Epithelial cell of proximal tubule (primary cell): ENCODE data around the gene NRXN3. TPM values are rescaled to one million over a fixed set of nuclear protein-coding genes. Genes with fewer than 3 reads are reported as not detected.

Experiments used
- DNase-seq: peaks from one replicate; pipeline ENCODE4 v3.0.0-alpha.2; 2011; ENCODE audit warnings: low read depth
- H3K4me3 ChIP-seq: 2 replicates; pipeline ENCODE4 v1.5.1; 2011; ENCODE audit warnings: low read depth, mild to moderate bottlenecking, low read length
- CTCF ChIP-seq: conservative IDR thresholded peaks from 2 replicates; pipeline ENCODE4 v1.5.1; 2012; ENCODE audit warnings: low read depth, mild to moderate bottlenecking, low read length
- total RNA-seq: library from RNA; depleted of rRNA; stranded (reverse); fragments of >200 nt; gene quantifications from 2 replicates; pipeline ENCODE4 v1.2.3, GENCODE V29; 2015

The NRXN3 gene
- total RNA-seq, 1 donor from 2014 or later: 1.2 TPM

- H3K4me3 ChIP-seq: no peak overlapping the region
- TF ChIP-seq CTCF: no peak
- DNase-seq: no peak
These were observed 328.0 kb downstream of the NRXN3 start for GRCh38 chr14:78498062-78498595.

- no peak overlapping the region for H3K4me3 ChIP-seq
- no peak for DNase-seq
- no peak for TF ChIP-seq CTCF
These were observed 331.7 kb downstream of the NRXN3 start for GRCh38 chr14:78501909-78502308.

- TF ChIP-seq CTCF: no peak
- DNase-seq: no peak
- no peak overlapping the region for H3K4me3 ChIP-seq
These were observed 337.9 kb downstream of the NRXN3 start for GRCh38 chr14:78508023-78508422.

DNA sequence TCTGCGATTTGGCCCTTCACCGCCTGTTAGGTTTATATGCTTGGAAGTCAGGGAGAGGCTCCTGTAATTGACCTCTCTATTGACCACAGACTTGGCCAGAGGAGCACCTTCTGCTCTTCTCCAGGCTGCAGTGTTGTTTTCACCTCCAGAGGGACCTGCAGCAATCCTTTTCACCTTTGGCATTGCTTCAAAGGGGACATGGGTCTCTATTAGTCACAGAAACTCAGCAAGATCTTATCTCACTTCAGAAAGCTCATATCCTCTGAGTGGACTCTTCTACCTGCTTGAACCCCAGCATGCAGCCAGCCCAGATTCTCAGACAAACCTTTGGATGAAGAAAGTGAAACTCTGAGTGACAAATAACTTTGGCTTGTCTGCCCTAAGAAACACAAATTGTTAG is 339.3 kb downstream of the NRXN3 start:
- DNase-seq: no peak
- no peak overlapping the region for H3K4me3 ChIP-seq
- peak; percentile 8 for TF ChIP-seq CTCF

DNA sequence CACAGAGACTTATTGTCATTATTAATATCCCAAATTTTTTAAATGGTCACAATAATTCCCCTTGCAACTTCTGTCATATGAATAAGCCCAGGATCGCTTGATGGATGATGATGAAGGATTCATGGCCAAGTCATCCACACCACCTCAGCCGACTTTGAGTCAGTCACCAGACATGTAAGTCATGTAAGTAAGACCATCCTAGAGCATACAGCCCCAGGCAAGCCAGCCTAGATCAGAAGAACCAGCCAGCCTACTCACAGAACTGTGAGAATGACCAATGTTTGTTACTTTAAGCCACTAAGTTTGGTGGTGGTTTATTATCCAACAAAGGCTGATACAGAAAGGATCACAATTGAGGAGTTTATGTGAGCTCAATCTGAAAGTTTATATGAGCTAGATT is 341.8 kb downstream of the NRXN3 start:
- DNase-seq: no peak
- no peak overlapping the region for H3K4me3 ChIP-seq
- no peak for TF ChIP-seq CTCF

- no peak for TF ChIP-seq CTCF
- no peak for DNase-seq
These were observed 349.7 kb downstream of the NRXN3 start for GRCh38 chr14:78519863-78520262.

DNA sequence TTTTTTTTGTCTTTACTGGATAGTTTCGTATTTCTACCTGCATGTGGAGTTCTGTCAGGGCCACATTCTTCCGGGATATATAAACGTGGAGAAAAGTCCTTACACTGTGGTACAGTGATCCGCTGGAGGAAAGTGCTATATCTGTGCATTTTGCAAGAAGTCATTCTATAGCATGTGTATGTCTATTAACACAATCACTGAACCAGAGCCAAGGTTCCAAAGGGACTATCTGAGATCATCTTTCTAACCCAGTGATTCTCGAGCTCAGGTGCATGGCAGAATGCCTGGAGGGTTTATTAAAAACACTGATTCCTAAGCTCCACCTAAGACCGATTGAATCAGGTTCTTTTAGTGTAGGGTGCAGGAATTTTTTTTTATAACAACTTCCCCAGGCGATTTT is 354.0 kb downstream of the NRXN3 start:
- H3K4me3 ChIP-seq: no peak overlapping the region
- DNase-seq: no peak
- no peak for TF ChIP-seq CTCF

More at GRCh38 chr14:78519863-78520262, 349.7 kb downstream of the NRXN3 start:
- H3K4me3 ChIP-seq: no peak overlapping the region
